HG02571 (cell line): Measurements from ENCODE around the gene SPINT1.
"Not testable (repeated sequence)": the region's sequence is repeated elsewhere in the genome, so short reads cannot be mapped to it uniquely, and the experiment has no call there.

Experiments used
- ATAC-seq: cut with Tn5 transposase; IDR thresholded peaks from one replicate; pipeline ENCODE4 v1.9.1; 2021; ENCODE audit warnings: mild to moderate bottlenecking, moderate library complexity; ENCODE audit not compliant: unreplicated experiment

SPINT1 gene

DNA sequence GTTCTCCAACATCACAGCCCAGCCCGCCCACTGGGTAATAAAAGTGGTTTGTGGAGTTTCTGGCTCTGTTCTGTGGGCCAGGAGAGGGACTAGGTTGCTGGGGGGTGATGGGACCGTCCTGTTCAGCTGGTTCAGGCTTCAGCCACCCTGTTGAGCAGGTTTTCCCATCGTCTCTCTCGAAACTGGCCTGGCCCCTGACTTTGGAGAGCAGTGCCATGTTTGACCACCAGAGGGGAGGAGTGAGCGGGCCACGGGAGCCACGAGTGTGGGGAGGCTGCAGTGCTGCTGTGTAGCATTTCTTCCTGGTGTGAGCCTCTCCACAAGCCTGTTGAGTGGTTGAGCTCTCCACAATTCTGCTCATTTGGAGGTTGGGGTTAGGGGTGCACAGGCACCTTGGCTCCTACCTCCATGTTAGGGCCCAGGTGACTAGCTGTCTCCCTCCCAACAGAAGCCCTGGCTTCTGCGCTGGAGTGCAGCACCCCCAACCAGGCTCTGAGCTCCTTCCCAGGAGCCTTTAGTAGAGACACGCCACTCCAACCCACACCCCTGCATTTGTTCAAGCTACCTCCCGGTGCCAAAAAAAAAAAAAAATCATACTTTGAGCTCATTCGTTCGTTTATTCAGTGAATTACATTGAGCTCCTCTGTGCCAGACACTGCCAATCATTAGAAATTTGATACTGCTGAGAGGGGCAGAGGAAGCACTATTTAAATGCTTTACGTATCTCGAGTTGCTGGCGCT is 13.9 kb downstream of the SPINT1 start:
- ATAC-seq = peak; percentile 55

- no peak for ATAC-seq
Observed at GRCh38 chr15:40858706-40859105, 14.9 kb downstream of the SPINT1 start.

DNA sequence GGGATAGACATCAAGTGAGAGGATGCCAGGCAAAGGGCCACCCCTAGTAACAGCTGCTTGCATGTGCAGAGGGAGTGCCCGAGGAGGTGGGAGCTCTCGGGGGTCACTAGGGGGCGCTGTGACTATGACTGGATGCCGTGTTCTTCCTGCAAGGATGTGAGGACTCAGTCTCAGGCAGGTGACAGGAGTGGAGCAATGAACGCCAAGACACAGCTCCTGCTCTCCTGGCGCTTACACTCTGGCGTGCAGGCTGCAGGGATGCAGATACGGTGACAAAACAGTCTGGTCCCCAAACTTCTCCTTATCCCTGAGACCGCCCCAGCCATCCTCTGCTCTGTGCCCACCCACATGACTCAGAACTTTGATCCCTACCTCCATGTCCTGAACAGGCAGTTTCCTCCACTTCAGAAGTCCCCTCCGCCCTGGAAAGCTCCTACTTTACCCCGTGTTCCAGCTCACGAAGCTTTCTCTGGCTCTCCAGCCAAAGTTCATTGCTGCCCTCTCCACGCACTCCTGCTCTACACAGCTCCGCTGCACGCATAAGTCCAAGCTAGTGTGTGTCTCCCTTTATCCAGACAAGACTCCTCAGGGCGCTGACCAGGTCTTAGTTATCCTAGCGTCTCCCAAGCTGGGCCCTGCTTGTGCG is 15.5 kb downstream of the SPINT1 start:
- ATAC-seq = no peak

DNA sequence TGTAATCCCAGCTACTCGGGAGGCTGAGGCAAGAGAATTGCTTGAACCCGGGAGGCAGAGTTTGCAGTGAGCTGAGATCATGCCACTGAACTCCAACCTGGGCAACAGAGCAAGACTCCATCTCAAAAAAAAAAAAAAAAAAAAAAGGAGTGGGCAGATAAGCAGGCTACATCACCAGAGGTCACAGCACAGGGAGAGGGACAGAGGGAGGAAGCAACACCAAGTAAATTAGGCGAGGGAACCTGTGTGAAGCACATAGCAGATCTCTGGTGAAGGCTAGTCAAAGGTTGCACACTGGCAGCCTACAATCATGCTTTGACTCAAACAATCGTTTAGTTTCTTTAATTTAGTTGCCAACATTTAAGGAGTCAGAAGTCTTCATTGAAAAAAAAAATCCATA is 17.3 kb downstream of the SPINT1 start:
- not testable (repeated sequence) for ATAC-seq

DNA sequence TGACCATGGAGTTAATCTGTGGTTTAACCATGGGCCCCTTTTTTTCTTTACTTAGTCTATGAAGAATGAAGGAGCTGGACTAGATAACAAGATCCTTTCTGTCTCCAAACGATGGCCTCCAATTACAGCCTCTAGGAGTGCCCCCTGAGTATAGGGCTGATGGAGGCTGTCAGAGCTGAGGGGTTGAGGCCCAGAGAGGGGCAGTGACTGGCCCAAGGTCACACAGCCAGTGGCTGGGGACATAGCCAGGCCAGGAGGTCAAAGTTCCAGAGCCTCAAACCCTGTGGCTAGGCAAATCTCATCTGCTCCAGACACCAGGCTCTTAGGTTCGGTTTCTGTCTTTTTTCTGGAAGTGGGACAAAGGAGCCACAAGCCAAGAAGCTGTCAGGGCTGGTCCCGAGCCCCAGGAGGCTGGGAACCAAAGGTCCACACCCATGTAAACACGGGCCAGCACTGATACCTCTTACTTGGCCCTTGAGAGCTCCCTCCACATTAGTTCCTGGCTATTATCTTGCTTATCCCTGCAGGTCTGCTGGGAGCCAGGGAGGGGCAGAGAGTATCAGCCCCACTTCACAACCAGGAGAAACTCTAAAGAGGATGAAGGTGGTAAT is 19.9 kb downstream of the SPINT1 start:
- no peak for ATAC-seq

GRCh38 chr15:40867199-40867598 is 23.4 kb downstream of the SPINT1 start:
- no peak for ATAC-seq

DNA sequence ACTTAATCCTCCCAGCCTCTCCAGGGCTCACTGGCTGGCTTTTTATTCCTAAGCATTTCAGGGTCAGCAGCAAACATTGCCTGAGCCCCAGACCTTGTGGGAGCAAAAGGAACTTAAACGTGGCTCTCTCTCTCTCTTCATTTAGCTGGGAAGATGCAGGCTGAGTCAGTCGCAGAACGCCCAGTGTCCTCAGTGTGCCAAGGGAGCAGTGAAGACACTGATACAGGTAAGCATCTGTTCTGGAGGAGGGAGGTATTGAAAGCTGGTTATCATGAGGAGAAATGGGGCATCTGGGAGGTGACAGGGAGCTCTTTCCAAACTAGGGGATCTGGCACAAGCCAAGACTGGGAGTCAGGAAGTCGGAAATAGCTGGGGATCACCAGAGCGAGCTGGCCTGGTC is 25.8 kb downstream of the SPINT1 start:
- ATAC-seq = no peak

- no peak for ATAC-seq
Observed at GRCh38 chr15:40870716-40871115, 26.9 kb downstream of the SPINT1 start.

- no peak for ATAC-seq
Observed at GRCh38 chr15:40871749-40872617, 28.1 kb downstream of the SPINT1 start.

DNA sequence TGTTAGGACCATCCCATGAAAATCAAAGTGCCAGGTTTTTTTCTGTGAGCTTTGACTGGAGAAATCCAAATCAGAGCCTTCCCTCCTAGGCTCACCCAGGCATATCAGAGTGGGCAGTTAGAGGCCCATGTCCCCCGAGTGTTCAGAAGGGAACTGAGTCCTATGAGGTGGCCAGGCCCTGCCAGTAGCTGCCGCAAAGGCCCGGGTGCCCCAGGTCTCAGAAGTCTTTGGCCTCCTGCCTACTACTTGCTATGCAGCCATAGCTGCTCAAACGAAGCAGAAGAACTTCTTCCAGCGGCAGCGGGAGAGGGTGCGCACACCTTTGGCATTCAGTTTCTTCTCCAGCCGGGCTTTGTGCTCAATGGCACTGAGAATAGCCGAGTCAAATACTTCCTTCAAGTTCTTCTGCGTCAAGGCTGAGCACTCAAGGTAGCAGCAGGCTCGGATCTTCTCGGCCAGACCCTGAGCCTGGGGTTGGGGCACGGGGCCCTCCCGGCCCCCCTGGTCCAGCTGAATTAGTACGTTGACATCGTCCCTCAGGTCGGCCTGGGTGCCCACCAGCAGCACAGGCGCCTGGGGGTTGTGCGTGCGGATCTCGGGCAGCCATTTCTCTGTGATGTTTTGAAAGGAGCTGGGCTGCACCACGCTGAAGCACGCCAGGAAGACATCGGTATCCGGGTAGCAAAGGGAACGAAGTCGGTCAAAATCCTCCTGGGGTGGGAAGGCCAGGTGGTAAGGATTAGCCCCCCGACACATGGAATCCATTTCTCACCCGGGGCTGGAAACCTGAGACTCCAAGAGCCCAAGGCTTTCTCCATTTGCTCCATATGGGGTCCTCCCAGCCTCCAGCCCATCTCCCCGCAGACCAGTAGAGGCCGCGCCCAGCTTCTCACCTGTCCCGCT is 29.2 kb downstream of the SPINT1 start:
- ATAC-seq = no peak

DNA sequence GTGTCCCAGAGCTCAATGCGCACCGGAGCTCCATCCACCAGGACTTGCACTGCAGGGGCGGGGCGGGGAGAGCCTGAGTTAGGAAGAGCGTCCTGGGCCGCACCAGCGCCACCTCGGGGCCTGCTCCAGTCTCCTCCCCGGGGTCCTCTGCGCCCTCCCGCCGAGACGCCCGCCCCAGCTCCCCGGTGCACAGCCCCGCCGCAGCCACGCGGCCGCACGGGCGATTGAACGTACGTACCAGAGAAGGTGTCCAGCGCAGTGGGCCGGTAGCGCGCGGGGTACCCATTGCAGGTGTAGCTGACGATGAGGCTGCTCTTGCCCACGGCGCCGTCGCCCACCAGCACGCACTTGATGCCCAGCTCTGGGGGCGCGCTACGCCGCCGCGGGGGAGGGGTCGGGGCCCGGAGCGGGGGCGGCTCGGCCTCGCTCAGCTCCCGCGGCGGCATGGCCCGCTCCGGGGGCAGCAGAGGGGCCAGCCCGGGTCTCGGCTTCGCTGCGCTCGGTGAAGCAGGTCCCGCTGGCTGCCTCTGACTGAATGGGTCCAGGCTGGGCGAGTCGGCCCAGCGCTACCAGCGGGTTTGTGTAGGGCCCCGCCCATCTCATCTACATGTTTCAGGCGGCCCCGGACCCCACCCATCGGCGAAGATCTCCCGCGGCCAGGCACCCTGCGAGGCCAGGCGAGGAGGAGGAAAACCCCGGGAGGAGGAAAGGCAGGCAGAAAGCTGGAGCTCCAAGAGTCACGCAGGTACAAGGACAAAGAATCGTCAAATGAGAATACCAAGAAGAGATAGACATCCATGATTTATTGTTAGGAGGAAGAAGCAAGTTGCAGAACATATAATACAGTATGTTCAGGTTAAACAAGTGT is 30.1 kb downstream of the SPINT1 start, which contains the start of gene RHOV:
Gene RHOV, minus strand, starts transcription at position 541 of the 868 bp plus-strand sequence. Its CDS starts 95 bp downstream, at position 446.
- peak; percentile 52 for ATAC-seq

DNA sequence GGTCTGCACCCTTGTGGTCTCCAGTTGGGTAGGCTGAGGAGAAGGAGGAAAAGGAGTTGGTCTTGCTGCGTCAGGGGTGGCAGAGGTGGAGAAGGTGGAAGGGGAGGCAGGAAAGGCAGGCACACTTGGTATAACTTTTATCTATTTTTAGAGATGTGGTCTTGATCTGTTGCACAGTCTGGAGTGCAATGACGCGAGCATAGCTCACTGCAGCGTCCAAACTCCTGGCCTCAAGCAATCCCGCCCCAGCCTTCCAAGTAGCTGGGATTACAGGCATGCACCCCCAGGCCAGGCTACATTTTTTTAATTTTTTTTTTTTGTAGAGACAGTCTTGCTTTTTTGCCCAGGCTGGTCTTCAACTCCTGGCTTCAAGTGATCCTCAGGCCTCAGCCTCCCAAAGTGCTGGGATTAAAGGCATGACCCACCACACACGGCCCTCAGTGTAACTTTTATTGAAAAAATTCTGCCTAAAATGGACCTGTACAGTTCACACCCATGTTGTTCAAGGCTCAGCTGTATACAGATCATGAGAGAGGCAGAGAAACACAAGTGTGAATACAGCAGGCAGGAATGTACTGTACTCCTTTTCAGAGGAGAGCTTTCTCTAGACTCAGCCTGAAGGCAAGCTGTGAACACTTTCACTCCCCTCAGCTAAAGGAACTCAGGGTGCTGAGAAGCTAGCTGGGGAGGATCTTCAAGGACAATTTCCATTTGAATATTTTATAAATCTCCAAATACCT is 32.3 kb downstream of the SPINT1 start:
- no peak for ATAC-seq

GRCh38 chr15:40877694-40878093 is 33.8 kb downstream of the SPINT1 start:
- no peak for ATAC-seq

DNA sequence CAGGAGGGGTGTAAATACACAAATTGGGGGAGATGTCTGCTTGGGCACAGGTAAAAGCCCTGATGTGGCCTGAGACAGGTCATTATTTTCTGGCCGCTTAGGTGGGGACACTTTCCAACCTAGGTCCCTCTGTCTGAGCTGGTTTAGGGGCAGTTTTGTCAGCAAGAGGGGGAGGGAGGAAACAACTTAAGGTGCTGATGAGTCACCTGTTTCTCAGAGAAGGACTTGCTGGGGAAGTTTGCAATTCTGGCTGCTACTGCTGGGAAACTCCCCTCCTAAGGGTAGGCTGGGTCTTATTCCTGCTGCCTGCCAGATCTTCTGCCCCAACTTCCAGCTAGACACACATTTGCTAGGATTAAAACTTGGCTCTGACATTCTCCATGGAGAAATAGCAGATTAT is 34.9 kb downstream of the SPINT1 start:
- ATAC-seq = no peak

GRCh38 chr15:40879609-40880008 is 35.8 kb downstream of the SPINT1 start:
- ATAC-seq = no peak

DNA sequence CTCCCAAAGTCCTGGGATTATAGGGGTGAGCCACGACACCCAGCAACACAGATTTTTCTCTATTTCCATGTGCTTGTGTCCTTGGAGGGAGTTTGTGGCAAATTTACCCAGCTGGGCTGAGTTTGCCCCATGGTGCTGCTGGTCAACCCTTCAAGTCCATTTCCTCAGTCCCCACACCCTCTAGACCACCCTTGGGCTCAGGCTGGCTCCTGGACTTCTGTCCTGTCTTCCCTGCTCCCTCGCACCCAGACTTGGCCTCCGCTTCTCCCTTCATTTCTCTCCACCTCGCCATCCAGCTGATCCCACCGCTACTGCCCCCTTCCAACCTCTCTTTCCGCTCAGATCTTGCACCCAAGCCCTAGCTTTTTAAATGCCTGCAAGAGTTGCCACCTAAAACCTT is 37.5 kb downstream of the SPINT1 start:
- ATAC-seq = no peak

DNA sequence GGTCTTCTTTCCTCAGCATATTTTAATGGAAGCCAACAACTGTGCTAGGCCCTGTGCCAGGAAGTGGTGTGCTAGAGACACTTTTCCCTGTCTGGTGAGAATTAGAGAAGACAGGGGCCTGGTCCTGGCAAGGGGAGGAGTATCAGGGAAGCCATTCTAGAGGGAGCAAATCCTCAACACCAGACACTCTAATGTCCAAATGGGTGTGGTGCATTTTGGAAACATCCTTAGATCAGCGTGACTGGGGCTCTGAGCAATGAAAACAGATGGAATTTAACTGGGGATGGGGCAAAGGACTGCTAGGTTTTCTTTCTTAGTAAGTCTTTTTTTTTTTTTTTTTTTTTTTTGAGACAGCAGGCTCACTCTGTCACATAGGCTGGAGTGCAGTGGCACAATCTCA is 42.7 kb downstream of the SPINT1 start:
- no peak for ATAC-seq

- ATAC-seq = no peak
Observed at GRCh38 chr15:40889112-40889511, 45.3 kb downstream of the SPINT1 start.
